H9 (cell line): Measurements from ENCODE around the gene SH3RF3. TPM values are rescaled to one million over a fixed set of nuclear protein-coding genes. Genes with fewer than 3 reads are reported as not detected.

ENCODE experiments used
- DNase-seq: peaks from one replicate; pipeline ENCODE4 v3.0.0-alpha.2; 2017
- H2AFZ ChIP-seq: one replicate; pipeline ENCODE4 v1.6.1; 2013; ENCODE audit warnings: mild to moderate bottlenecking, low read length, control low read depth, moderate library complexity
- H2AK5ac ChIP-seq: 2 replicates; pipeline ENCODE4 v1.6.1; 2013; ENCODE audit warnings: low read length, control low read depth, mixed read lengths; ENCODE audit not compliant: insufficient read length
- H2BK120ac ChIP-seq: one replicate; pipeline ENCODE4 v1.6.1; 2013; ENCODE audit warnings: low read depth, mild to moderate bottlenecking, low read length, control low read depth, inconsistent platforms; ENCODE audit not compliant: poor library complexity, severe bottlenecking
- H2BK12ac ChIP-seq: 2 replicates; pipeline ENCODE4 v1.6.1; 2013; ENCODE audit warnings: low read length, control low read depth, mixed read lengths, low read depth; ENCODE audit not compliant: insufficient read length
- H2BK15ac ChIP-seq: 2 replicates; pipeline ENCODE4 v1.6.1; 2013; ENCODE audit warnings: low read depth, low read length, control low read depth
- H2BK20ac ChIP-seq: one replicate; pipeline ENCODE4 v1.6.1; 2013; ENCODE audit warnings: low read depth, mild to moderate bottlenecking, low read length, control low read depth, inconsistent platforms; ENCODE audit not compliant: poor library complexity, severe bottlenecking
- H2BK5ac ChIP-seq: 2 replicates; pipeline ENCODE4 v1.6.1; 2013; ENCODE audit warnings: low read length, control low read depth, mixed read lengths; ENCODE audit not compliant: insufficient read length
- H3K14ac ChIP-seq: 2 replicates; pipeline ENCODE4 v1.6.1; 2013; ENCODE audit warnings: low read length, control low read depth; ENCODE audit not compliant: insufficient read depth
- H3K18ac ChIP-seq: 2 replicates; pipeline ENCODE4 v1.6.1; 2013; ENCODE audit warnings: low read depth, mild to moderate bottlenecking, mixed read lengths, low read length, control low read depth; ENCODE audit not compliant: insufficient read length
- H3K23ac ChIP-seq: 2 replicates; pipeline ENCODE4 v1.6.1; 2013; ENCODE audit warnings: low read length, control low read depth, mixed read lengths, low read depth; ENCODE audit not compliant: insufficient read length
- H3K23me2 ChIP-seq: 2 replicates; pipeline ENCODE4 v1.6.1; 2013; ENCODE audit warnings: low read depth, mild to moderate bottlenecking, mixed read lengths, low read length, control low read depth; ENCODE audit not compliant: insufficient read length, poor library complexity, severe bottlenecking
- H3K27ac ChIP-seq: 2 replicates; pipeline ENCODE4 v1.5.1; 2013; ENCODE audit warnings: low read length, control low read depth, mixed read lengths, low read depth; ENCODE audit not compliant: insufficient read length
- H3K27me3 ChIP-seq: 2 replicates; pipeline ENCODE4 v1.6.1; 2013; ENCODE audit warnings: low read length, control low read depth, inconsistent platforms; ENCODE audit not compliant: insufficient read depth
- H3K4ac ChIP-seq: 2 replicates; pipeline ENCODE4 v1.6.1; 2013; ENCODE audit warnings: low read depth, mild to moderate bottlenecking, control low read depth, inconsistent platforms, low read length, moderate library complexity
- H3K4me1 ChIP-seq: 2 replicates; pipeline ENCODE4 v1.6.1; 2013; ENCODE audit warnings: low read length, control low read depth, inconsistent platforms; ENCODE audit not compliant: insufficient read depth
- H3K4me2 ChIP-seq: 2 replicates; pipeline ENCODE4 v1.6.1; 2013; ENCODE audit warnings: low read length, control low read depth, mixed read lengths; ENCODE audit not compliant: insufficient read length, insufficient read depth
- H3K56ac ChIP-seq: 2 replicates; pipeline ENCODE4 v1.6.1; 2013; ENCODE audit warnings: low read depth, mild to moderate bottlenecking, mixed read lengths, low read length, control low read depth; ENCODE audit not compliant: insufficient read length
- H3K79me1 ChIP-seq: 2 replicates; pipeline ENCODE4 v1.6.1; 2013; ENCODE audit warnings: low read depth, mild to moderate bottlenecking, moderate library complexity, low read length, control low read depth, inconsistent platforms; ENCODE audit not compliant: insufficient read depth, poor library complexity, severe bottlenecking
- H3K79me2 ChIP-seq: 2 replicates; pipeline ENCODE4 v1.6.1; 2013; ENCODE audit warnings: low read length, control low read depth, inconsistent platforms; ENCODE audit not compliant: insufficient read depth
- H3K9ac ChIP-seq: 2 replicates; pipeline ENCODE4 v1.6.1; 2013; ENCODE audit warnings: low read length, control low read depth, mixed read lengths; ENCODE audit not compliant: insufficient read length; ENCODE audit errors: extremely low read depth
- H3K9me3 ChIP-seq: one replicate; pipeline ENCODE4 v1.6.1; 2013; ENCODE audit warnings: low read depth, low read length, inconsistent platforms; ENCODE audit not compliant: control insufficient read depth
- H3T11ph ChIP-seq: one replicate; pipeline ENCODE4 v1.6.1; 2013; ENCODE audit warnings: mild to moderate bottlenecking, low read length, control low read depth, inconsistent platforms
- H4K20me1 ChIP-seq: one replicate; pipeline ENCODE4 v1.6.1; 2013; ENCODE audit not compliant: control insufficient read depth, insufficient read length, insufficient read depth
- H4K5ac ChIP-seq: 2 replicates; pipeline ENCODE4 v1.6.1; 2013; ENCODE audit warnings: low read depth, mild to moderate bottlenecking, mixed read lengths, low read length, control low read depth; ENCODE audit not compliant: insufficient read length
- H4K8ac ChIP-seq: replicated peaks from 2 replicates; pipeline ENCODE4 v1.6.1; 2013; ENCODE audit warnings: low read length, control low read depth, mixed read lengths, low read depth; ENCODE audit not compliant: insufficient read length
- H4K91ac ChIP-seq: 2 replicates; pipeline ENCODE4 v1.6.1; 2013; ENCODE audit warnings: low read depth, mild to moderate bottlenecking, moderate library complexity, mixed read lengths, low read length, control low read depth; ENCODE audit not compliant: insufficient read length
- H3K27ac Mint-ChIP-seq, 3 experiments: 2 replicates in 2 of 3; 3 replicates in 1 of 3; pipeline ENCODE4 v1.8.0; 2020 to 2021; ENCODE audit warnings: mixed read lengths in 3 of 3, mild to moderate bottlenecking in 1 of 3, moderate library complexity in 1 of 3
- H3K27me3 Mint-ChIP-seq: 2 replicates; pipeline ENCODE4 v1.8.0; 2021; ENCODE audit warnings: low read depth, mild to moderate bottlenecking, moderate library complexity, mixed read lengths
- H3K36me3 Mint-ChIP-seq, 3 experiments: 2 replicates in 2 of 3; 3 replicates in 1 of 3; pipeline ENCODE4 v1.8.0; 2020 to 2021; ENCODE audit warnings: low read depth in 3 of 3, mixed read lengths in 3 of 3; ENCODE audit not compliant: insufficient read depth in 1 of 3
- H3K4me1 Mint-ChIP-seq, 2 experiments: 2 replicates each; pipeline ENCODE4 v1.8.0; 2020; ENCODE audit warnings: mixed read lengths in 2 of 2
- H3K4me3 Mint-ChIP-seq, 2 experiments: 2 replicates in 1 of 2; 3 replicates in 1 of 2; pipeline ENCODE4 v1.8.0; 2020 to 2021; ENCODE audit warnings: mild to moderate bottlenecking in 2 of 2, mixed read lengths in 2 of 2, moderate library complexity in 1 of 2
- H3K9me3 Mint-ChIP-seq, 2 experiments: 2 replicates in 1 of 2; 3 replicates in 1 of 2; pipeline ENCODE4 v1.8.0; 2020; ENCODE audit warnings: mild to moderate bottlenecking in 2 of 2, mixed read lengths in 2 of 2, moderate library complexity in 1 of 2
- WGBS: extraction: QIAGEN DNeasy Blood & Tissue Kit; methylation state at CpG from one replicate; pipeline ENCODE4 v1.1.7; 2013; ENCODE audit warnings: missing lambda C conversion rate, low lambda C conversion rate, mixed read lengths; ENCODE audit not compliant: insufficient read length; ENCODE audit errors: extremely low coverage; 5-methylcytosine and 5-hydroxymethylcytosine counted together
- total RNA-seq: library from RNA; stranded (reverse); gene quantifications from 2 replicates; pipeline ENCODE4 v1.2.1, GENCODE V29; 2021
- TF ChIP-seq, protein P1 (sequence below): fragments of 200-600 bp; sonication (generic); conservative IDR thresholded peaks from 3 replicates; pipeline ENCODE4 v1.8.0; 2021; ENCODE audit warnings: antibody characterized with exemption, mild to moderate bottlenecking

SH3RF3 gene
- total RNA-seq, 1 experiment from 2014 or later = 0.46 TPM

DNA sequence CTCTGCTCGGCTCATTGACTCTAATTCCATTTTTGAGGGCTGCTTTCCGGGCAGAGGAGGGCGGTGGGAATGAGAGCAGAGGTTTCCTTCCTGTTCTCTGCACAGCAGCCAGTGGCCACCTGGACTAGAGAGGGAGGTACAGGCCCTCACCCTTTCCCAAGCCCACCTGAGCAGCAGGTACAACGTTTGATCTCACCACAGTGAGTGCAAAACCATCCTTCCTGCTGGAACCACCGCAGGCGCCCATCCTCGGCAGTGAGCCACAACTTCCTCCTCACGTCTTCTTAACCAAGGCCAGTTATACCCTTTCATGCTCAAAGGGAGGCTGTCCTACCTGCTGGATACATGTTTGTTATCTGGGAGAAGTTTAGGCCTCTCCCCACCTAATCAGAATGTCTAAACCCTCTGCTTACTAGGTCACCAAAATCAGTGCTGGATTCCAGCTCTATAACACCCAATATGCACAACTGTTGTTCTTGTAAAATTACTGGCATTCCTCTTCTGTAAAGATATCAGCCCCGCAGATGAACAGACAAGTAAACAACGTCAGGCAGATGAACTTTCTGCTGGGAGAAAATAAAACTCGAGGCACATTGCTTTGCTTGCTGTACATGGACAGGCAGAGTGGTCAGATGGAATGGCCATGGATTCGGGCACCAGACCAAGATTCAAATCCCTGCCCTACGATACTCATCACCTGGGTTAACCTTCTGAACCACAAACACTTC is 191.4 kb downstream of the SH3RF3 start:
- H3K18ac ChIP-seq = no peak overlapping the region
- no peaks in the 10 kb centered on the region for H3K4me1 ChIP-seq
- no peak overlapping the region for H4K91ac ChIP-seq
- Mint-ChIP-seq H3K27ac (no peak overlapping the region), H3K4me1 (peaks cover 11 to 19% of the 10 kb centered on the region in 2 experiments), H3K4me3 (no peak overlapping the region), H3K27me3 (no peaks in the 10 kb centered on the region; the same call in none of the 2 replicates), H3K36me3 (no peaks in the 10 kb centered on the region; a peak in 2 of 7 replicates), H3K9me3 (peaks cover 0 to 5% of the 10 kb centered on the region in 2 experiments; a peak in 3 of 5 replicates)
- no peaks in the 10 kb centered on the region for H3K23me2 ChIP-seq
- DNase-seq = no peak
- H3K9me3 ChIP-seq = no peaks in the 10 kb centered on the region
- no peak overlapping the region for H4K8ac ChIP-seq
- no peak overlapping the region for H2BK12ac ChIP-seq
- no CpG with 5 or more reads among the region's 13 CpGs for WGBS
- H2BK5ac ChIP-seq = no peak overlapping the region
- no peak overlapping the region for H2AK5ac ChIP-seq
- no peak overlapping the region for H3K14ac ChIP-seq
- no peak overlapping the region for H4K5ac ChIP-seq
- no peaks in the 10 kb centered on the region for H3K79me2 ChIP-seq
- no peak overlapping the region for H3K9ac ChIP-seq
- no peak overlapping the region for H3K4ac ChIP-seq
- no peaks in the 10 kb centered on the region for H3K27me3 ChIP-seq
- no peak overlapping the region for H3K23ac ChIP-seq
- no peak overlapping the region for H3K27ac ChIP-seq
- H3K79me1 ChIP-seq = no peaks in the 10 kb centered on the region
- H2AFZ ChIP-seq = no peak overlapping the region
- H2BK120ac ChIP-seq = no peak overlapping the region
- no peak overlapping the region for H3T11ph ChIP-seq
- H3K4me2 ChIP-seq = no peak overlapping the region
- no peak overlapping the region for H2BK15ac ChIP-seq
- TF ChIP-seq, protein P1, sequence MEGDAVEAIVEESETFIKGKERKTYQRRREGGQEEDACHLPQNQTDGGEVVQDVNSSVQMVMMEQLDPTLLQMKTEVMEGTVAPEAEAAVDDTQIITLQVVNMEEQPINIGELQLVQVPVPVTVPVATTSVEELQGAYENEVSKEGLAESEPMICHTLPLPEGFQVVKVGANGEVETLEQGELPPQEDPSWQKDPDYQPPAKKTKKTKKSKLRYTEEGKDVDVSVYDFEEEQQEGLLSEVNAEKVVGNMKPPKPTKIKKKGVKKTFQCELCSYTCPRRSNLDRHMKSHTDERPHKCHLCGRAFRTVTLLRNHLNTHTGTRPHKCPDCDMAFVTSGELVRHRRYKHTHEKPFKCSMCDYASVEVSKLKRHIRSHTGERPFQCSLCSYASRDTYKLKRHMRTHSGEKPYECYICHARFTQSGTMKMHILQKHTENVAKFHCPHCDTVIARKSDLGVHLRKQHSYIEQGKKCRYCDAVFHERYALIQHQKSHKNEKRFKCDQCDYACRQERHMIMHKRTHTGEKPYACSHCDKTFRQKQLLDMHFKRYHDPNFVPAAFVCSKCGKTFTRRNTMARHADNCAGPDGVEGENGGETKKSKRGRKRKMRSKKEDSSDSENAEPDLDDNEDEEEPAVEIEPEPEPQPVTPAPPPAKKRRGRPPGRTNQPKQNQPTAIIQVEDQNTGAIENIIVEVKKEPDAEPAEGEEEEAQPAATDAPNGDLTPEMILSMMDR = no peak
- H2BK20ac ChIP-seq = no peak overlapping the region
- no peak overlapping the region for H3K56ac ChIP-seq
- no peaks in the 10 kb centered on the region for H4K20me1 ChIP-seq
